A673 (cell line): Measurements from ENCODE around the gene ASCL2. TPM values are rescaled to one million over a fixed set of nuclear protein-coding genes. Genes with fewer than 3 reads are reported as not detected.

ENCODE experiments used
- BruUV-seq: library from RNA; stranded (reverse); fragments of 400-500 nt; replicated peaks from 2 replicates; lab custom pipeline; 2021; lab: Mats Ljungman, UMichigan
- CTCF ChIA-PET: fragments of 300-600 bp; sonication (Branson Sonifier 250); formaldehyde crosslinking; loops from one replicate; lab custom pipeline; 2022; ENCODE audit warnings: antibody characterized with exemption; lab: Charles Lee
- POLR2A ChIA-PET: fragments of 300-600 bp; sonication (Branson Sonifier 250); formaldehyde crosslinking; loops from one replicate; lab custom pipeline; 2022; ENCODE audit warnings: antibody characterized with exemption; ENCODE audit not compliant: low non-redundant PET; lab: Charles Lee
- DNase-seq: peaks from one replicate; pipeline ENCODE4 v3.0.0-alpha.2; 2015; ENCODE audit warnings: low spot score
- H3K27ac ChIP-seq: fragments of 200-600 bp; sonication (generic); 2 replicates; pipeline ENCODE4 v1.5.1; 2016; ENCODE audit warnings: mixed run types, low read depth, mild to moderate bottlenecking, mixed read lengths, antibody characterized with exemption, low read length; ENCODE audit not compliant: poor library complexity, severe bottlenecking
- H3K27me3 ChIP-seq: fragments of 200-600 bp; sonication (generic); replicated peaks from 2 replicates; pipeline ENCODE4 v1.6.1; 2017; ENCODE audit warnings: mixed run types, low read depth, mild to moderate bottlenecking, mixed read lengths, antibody characterized with exemption, low read length; ENCODE audit not compliant: insufficient read depth, poor library complexity
- H3K36me3 ChIP-seq: fragments of 200-600 bp; sonication (generic); 2 replicates; pipeline ENCODE4 v1.6.1; 2016; ENCODE audit warnings: mixed run types, mild to moderate bottlenecking, mixed read lengths, antibody characterized with exemption, low read length; ENCODE audit not compliant: insufficient read depth, poor library complexity, severe bottlenecking
- H3K4me1 ChIP-seq: fragments of 200-600 bp; sonication (generic); 2 replicates; pipeline ENCODE4 v1.6.1; 2017; ENCODE audit warnings: mixed run types, mild to moderate bottlenecking, mixed read lengths, antibody characterized with exemption, low read length; ENCODE audit not compliant: insufficient read depth, poor library complexity, severe bottlenecking
- H3K4me3 ChIP-seq: fragments of 200-600 bp; sonication (generic); 2 replicates; pipeline ENCODE4 v1.5.1; 2016; ENCODE audit warnings: low read depth, mixed run types, mild to moderate bottlenecking, mixed read lengths, low read length; ENCODE audit not compliant: poor library complexity, severe bottlenecking
- H3K9me3 ChIP-seq: fragments of 200-600 bp; sonication (generic); 2 replicates; pipeline ENCODE4 v1.6.1; 2016; ENCODE audit warnings: mixed run types, low read depth, mild to moderate bottlenecking, mixed read lengths, antibody characterized with exemption, low read length; ENCODE audit not compliant: poor library complexity, severe bottlenecking
- EZH2 ChIP-seq: fragments of 200-600 bp; sonication (generic); IDR thresholded peaks from 2 replicates; pipeline ENCODE4 v1.6.1; 2017; ENCODE audit warnings: borderline replicate concordance, low read depth, mild to moderate bottlenecking, mixed read lengths, antibody characterized with exemption, low read length; ENCODE audit not compliant: poor library complexity, severe bottlenecking
- intact Hi-C: fragments of 100-400 bp; cut with micrococcal nuclease; formaldehyde crosslinking; loops from one replicate; pipeline ENCODE4 v1.10.0; 2022; ENCODE audit not compliant: unreplicated experiment
- total RNA-seq: library from RNA; stranded (reverse); gene quantifications from 2 replicates; pipeline ENCODE4 v1.2.3, GENCODE V29; 2021
- TF ChIP-seq, protein P1 (sequence below): fragments of 300-800, 200-600 bp; sonication (generic); conservative IDR thresholded peaks from 2 replicates; pipeline ENCODE4 v1.5.1; 2017; ENCODE audit warnings: low read depth, mild to moderate bottlenecking, antibody characterized with exemption, low read length, moderate library complexity, mixed read lengths

ASCL2 gene
- total RNA-seq, 1 experiment from 2014 or later, result not detected

DNA sequence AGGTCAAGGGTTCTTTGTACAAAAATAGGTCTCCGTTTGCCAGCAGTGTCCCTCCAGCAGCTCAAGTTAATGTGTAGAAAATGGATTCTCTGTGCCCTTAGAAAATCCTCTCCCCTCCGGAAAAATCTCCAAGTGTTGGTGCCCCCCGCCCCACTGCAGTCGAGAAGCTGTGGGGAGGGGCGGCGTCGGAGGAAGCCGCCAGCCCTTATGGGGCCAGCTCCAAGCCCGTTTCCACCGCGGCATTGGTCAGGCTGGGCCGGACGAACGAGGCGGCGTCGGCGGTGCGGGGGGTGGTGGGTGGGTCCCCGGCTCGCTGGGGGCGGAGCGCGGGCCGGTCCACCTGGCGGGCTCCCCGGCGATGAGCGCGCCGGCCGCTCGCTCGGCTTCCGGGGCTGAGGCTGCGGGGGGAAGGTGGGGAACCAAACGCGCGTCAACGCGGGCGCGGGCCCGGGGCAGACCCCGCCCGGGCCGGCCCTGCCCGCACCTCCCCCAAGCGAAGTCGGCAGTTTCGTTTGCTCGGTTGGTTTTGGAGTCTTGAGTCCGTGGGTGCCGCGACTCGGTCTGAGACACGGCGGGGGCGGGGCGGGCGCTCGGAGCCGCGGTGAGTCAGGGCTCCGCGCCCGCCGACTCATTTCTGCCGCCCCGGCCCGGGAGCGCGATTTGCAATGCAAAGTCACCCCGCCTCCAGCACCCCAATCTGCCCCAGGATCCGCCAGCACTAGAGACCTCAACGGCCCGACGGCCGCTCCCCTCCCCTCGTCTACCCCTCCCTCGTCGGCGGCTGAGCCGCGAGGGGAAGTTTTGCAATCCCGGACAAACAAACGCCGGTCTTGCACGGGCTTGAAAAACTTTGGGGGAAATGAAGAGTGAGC is 1.4 kb downstream of the ASCL2 start:
- Histone ChIP-seq H3K4me3 (peak overlapping the region; percentile 4), H3K36me3 (no peaks in the 10 kb centered on the region), H3K27me3 (peaks cover 53% of the 10 kb centered on the region), H3K27ac (no peak overlapping the region), H3K4me1 (no peaks in the 10 kb centered on the region), H3K9me3 (no peaks in the 10 kb centered on the region)
- peak; percentile 91 for TF ChIP-seq EZH2
- TF ChIP-seq, protein P1, sequence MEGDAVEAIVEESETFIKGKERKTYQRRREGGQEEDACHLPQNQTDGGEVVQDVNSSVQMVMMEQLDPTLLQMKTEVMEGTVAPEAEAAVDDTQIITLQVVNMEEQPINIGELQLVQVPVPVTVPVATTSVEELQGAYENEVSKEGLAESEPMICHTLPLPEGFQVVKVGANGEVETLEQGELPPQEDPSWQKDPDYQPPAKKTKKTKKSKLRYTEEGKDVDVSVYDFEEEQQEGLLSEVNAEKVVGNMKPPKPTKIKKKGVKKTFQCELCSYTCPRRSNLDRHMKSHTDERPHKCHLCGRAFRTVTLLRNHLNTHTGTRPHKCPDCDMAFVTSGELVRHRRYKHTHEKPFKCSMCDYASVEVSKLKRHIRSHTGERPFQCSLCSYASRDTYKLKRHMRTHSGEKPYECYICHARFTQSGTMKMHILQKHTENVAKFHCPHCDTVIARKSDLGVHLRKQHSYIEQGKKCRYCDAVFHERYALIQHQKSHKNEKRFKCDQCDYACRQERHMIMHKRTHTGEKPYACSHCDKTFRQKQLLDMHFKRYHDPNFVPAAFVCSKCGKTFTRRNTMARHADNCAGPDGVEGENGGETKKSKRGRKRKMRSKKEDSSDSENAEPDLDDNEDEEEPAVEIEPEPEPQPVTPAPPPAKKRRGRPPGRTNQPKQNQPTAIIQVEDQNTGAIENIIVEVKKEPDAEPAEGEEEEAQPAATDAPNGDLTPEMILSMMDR, result no peak
- intact Hi-C loops, result no loop called here
- BruUV-seq, result no TSS peak
- ChIA-PET POLR2A (no interaction called here), CTCF (no interaction called here)
- DNase-seq, result no peak

DNA sequence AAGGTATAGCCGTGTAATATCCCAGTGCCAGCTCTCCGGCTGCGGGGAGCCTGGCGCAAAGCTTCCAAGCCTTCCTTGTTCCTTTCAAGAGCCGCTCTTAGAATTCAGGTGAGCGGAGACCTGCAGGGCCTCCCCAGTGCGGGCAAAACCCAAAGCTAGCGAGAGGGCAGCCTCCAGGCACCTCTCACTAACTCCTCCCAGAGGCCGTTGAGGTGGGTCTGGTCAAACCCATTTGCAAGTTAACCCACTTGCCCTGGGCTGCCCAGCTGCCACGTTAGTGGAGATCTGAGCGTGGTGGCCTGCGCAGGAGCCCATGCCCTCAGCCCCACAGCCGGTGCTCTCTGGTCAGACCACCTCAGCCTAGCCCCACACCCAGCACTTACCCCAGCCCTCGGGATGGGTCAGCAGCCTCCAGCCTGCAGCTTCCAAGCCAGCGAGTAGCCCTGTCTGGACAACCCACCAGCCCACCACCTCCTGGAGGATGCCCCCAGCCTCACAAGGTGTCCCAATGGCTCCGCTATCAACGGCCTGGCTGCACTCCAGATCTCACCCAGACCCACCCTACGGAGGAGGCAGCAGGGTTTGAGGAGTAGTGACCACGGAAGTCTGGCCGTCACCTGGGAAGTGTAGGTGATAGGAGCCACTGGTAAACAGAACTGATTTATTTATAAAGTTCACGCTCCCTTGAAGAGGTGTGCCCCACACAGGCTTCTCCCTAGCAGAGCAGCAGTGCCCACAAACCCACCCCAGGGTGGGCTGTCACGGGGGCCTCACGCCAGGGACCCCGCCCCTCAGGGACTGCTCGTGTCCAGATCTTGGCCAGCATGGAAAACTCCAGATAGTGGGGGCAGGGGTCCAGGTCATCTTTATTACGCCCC is 2.3 kb downstream of the ASCL2 start:
- ChIA-PET POLR2A (no interaction called here), CTCF (no interaction called here)
- no TSS peak for BruUV-seq
- Histone ChIP-seq H3K4me1 (no peaks in the 10 kb centered on the region), H3K9me3 (no peaks in the 10 kb centered on the region), H3K4me3 (no peak overlapping the region), H3K36me3 (no peaks in the 10 kb centered on the region), H3K27me3 (peaks cover 50% of the 10 kb centered on the region), H3K27ac (no peak overlapping the region)
- TF ChIP-seq EZH2, result no peak
- TF ChIP-seq, protein P1, result no peak
- intact Hi-C loops, result no loop called here
- no peak for DNase-seq

DNA sequence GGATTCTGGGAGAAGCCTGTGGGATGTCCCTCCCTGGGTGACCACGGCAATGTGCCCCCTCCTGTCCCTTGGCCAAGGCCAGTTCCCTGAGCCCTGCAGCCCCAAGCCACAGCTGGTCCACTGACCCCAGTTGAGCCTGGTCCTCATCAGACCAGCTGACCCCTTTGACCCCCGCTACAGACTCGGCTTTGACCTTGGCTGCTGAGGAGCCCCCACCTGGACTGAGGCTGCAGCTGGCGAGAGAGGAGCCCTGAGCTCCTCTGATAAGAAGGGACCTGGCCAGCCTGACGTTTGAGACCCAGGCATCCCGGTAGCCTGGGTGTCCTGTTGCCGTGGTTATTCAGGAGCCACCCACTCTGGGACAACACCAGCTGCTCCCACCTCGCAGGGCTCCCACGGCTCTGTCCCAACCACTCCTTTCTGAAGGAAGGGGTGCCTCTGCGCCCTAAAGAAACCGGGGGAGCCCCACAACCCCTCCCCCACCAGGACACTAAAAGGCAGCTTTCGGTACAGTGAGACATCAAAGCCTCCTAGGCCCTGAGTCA is 3.0 kb downstream of the ASCL2 start:
- DNase-seq, result no peak

More for the DNA sequence above, 3.0 kb downstream of the ASCL2 start:
- no TSS peak for BruUV-seq
- H3K9me3 ChIP-seq, result no peaks in the 10 kb centered on the region
- ChIA-PET CTCF (no interaction called here), POLR2A (no interaction called here)
- TF ChIP-seq, protein P1, result no peak
- TF ChIP-seq EZH2, result no peak
- peaks cover 47% of the 10 kb centered on the region for H3K27me3 ChIP-seq
- intact Hi-C loops, result no loop called here
- H3K4me1 ChIP-seq, result no peaks in the 10 kb centered on the region
- H3K4me3 ChIP-seq, result no peak overlapping the region
- no peak overlapping the region for H3K27ac ChIP-seq
- H3K36me3 ChIP-seq, result no peaks in the 10 kb centered on the region
